ENCODE data around the gene DBT. TPM values are rescaled to one million over a fixed set of nuclear protein-coding genes. Genes with fewer than 3 reads are reported as not detected.

Gene DBT
- total RNA-seq, 1 experiment from 2014 or later = 16.8 TPM

- intact Hi-C loops (cut with micrococcal nuclease; ENCODE audit: unreplicated experiment) = no loop called here
- ChIA-PET CTCF (no interaction called here), POLR2A (ENCODE audit: low non-redundant PET) (no interaction called here)
- BruUV-seq (replicated peaks) = no TSS peak
- no peak overlapping the region for H3K27ac ChIP-seq (ENCODE audit: low read depth, low read length, poor library complexity, severe bottlenecking)
- H3K27me3 ChIP-seq (replicated peaks; ENCODE audit: insufficient read depth, low read depth, low read length, poor library complexity) = no peaks in the 10 kb centered on the region
- no peak for DNase-seq (ENCODE audit: low spot score)
- TF ChIP-seq EZH2 (IDR thresholded peaks at IDR 0.05; ENCODE audit: borderline replicate concordance, low read depth, low read length, poor library complexity, severe bottlenecking) = no peak
- TF ChIP-seq CTCF (conservative IDR thresholded peaks at IDR 0.05; ENCODE audit: low read depth, low read length) = no peak
- H3K36me3 ChIP-seq (ENCODE audit: insufficient read depth, low read length, poor library complexity, severe bottlenecking) = no peaks in the 10 kb centered on the region
- no peak overlapping the region for H3K4me3 ChIP-seq (ENCODE audit: low read depth, low read length, poor library complexity, severe bottlenecking)
- no peaks in the 10 kb centered on the region for H3K9me3 ChIP-seq (ENCODE audit: low read depth, low read length, poor library complexity, severe bottlenecking)
- H3K4me1 ChIP-seq (ENCODE audit: insufficient read depth, low read length, poor library complexity, severe bottlenecking) = peaks cover 9% of the 10 kb centered on the region
These were observed 3.9 kb upstream of the DBT start for GRCh38 chr1:100253552-100253951.

- no peaks in the 10 kb centered on the region for H3K36me3 ChIP-seq (ENCODE audit: insufficient read depth, low read length, poor library complexity, severe bottlenecking)
- intact Hi-C loops (cut with micrococcal nuclease; ENCODE audit: unreplicated experiment) = no loop called here
- TF ChIP-seq EZH2 (IDR thresholded peaks at IDR 0.05; ENCODE audit: borderline replicate concordance, low read depth, low read length, poor library complexity, severe bottlenecking) = no peak
- TF ChIP-seq CTCF (conservative IDR thresholded peaks at IDR 0.05; ENCODE audit: low read depth, low read length) = no peak
- peaks cover 9% of the 10 kb centered on the region for H3K4me1 ChIP-seq (ENCODE audit: insufficient read depth, low read length, poor library complexity, severe bottlenecking)
- ChIA-PET CTCF (no interaction called here), POLR2A (ENCODE audit: low non-redundant PET) (no interaction called here)
- H3K27ac ChIP-seq (ENCODE audit: low read depth, low read length, poor library complexity, severe bottlenecking) = no peak overlapping the region
- DNase-seq (ENCODE audit: low spot score) = no peak
- no peaks in the 10 kb centered on the region for H3K9me3 ChIP-seq (ENCODE audit: low read depth, low read length, poor library complexity, severe bottlenecking)
- H3K27me3 ChIP-seq (replicated peaks; ENCODE audit: insufficient read depth, low read depth, low read length, poor library complexity) = no peaks in the 10 kb centered on the region
- no TSS peak for BruUV-seq (replicated peaks)
- H3K4me3 ChIP-seq (ENCODE audit: low read depth, low read length, poor library complexity, severe bottlenecking) = no peak overlapping the region
These were observed 3.3 kb upstream of the DBT start for GRCh38 chr1:100252901-100253300.

- Histone ChIP-seq H3K27me3 (replicated peaks; ENCODE audit: insufficient read depth, low read depth, low read length, poor library complexity) (no peaks in the 10 kb centered on the region), H3K27ac (ENCODE audit: low read depth, low read length, poor library complexity, severe bottlenecking) (peak overlapping the region; percentile 90), H3K4me1 (ENCODE audit: insufficient read depth, low read length, poor library complexity, severe bottlenecking) (peaks cover 9% of the 10 kb centered on the region), H3K4me3 (ENCODE audit: low read depth, low read length, poor library complexity, severe bottlenecking) (no peak overlapping the region), H3K9me3 (ENCODE audit: low read depth, low read length, poor library complexity, severe bottlenecking) (no peaks in the 10 kb centered on the region), H3K36me3 (ENCODE audit: insufficient read depth, low read length, poor library complexity, severe bottlenecking) (no peaks in the 10 kb centered on the region)
- POLR2A ChIA-PET (ENCODE audit: low non-redundant PET) = no interaction called here
- CTCF ChIA-PET = no interaction called here
- TF ChIP-seq CTCF (conservative IDR thresholded peaks at IDR 0.05; ENCODE audit: low read depth, low read length) = no peak
- TF ChIP-seq EZH2 (IDR thresholded peaks at IDR 0.05; ENCODE audit: borderline replicate concordance, low read depth, low read length, poor library complexity, severe bottlenecking) = no peak
- DNase-seq (ENCODE audit: low spot score) = no peak
- no TSS peak for BruUV-seq (replicated peaks)
- intact Hi-C loops (cut with micrococcal nuclease; ENCODE audit: unreplicated experiment) = no loop called here
These were observed 1.2 kb upstream of the DBT start for GRCh38 chr1:100250807-100251206.
